AG09309 (cell line): ENCODE results near the gene CALCR.

Source experiments
- DNase-seq: peaks from one replicate; pipeline ENCODE4 v3.0.0-alpha.2; 2010; ENCODE audit warnings: low read depth
- H3K4me3 ChIP-seq: 2 replicates; pipeline ENCODE4 v1.5.1; 2011; ENCODE audit warnings: mild to moderate bottlenecking, low read depth, low read length, moderate library complexity; ENCODE audit not compliant: control insufficient read depth
- CTCF ChIP-seq: IDR thresholded peaks from 2 replicates; pipeline ENCODE4 v1.5.1; 2011; ENCODE audit warnings: mild to moderate bottlenecking, low read depth, low read length, inconsistent platforms; ENCODE audit not compliant: insufficient read depth, control insufficient read depth; ENCODE audit errors: missing control alignments

The CALCR gene

DNA sequence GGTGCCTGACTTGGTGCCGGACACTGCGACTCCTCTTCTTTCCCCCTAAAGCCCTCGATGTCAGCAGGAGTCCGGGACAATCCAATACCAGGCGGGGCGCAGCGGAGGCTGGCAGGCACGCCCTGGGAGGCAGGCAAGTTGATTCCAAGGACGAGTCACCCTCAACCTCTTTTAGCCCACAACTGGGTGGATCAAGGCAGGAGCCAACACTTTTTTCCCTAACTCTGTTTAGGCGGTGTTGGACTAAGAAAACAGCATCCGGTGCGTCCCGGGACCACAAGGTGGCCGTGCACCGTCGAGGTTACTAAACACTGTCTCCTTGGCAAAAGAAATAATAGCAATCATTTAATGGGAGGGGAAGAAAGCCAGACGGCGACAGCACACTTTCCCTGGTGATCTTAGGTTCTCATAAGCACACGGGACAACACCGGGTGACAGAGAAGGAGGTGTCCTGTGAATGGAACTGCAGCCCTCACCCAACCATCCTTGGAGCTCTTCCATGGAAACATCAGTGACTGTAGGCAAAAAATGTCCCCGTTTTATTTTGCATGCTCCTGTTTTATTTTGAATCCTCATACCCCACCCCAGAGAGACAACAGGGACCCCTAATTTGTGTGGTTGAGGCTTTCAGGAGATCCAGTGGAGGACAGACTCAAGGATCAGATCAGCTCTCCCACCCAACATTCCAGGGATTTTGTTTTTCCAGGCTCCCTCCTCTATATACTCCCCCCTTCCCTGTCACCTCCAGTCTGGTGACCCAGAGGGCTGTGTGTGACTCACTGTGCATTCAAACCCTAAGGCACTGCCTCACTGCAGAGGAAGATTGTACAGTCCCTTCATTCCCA lies 1.3 kb upstream of the CALCR start:
- TF ChIP-seq CTCF = no peak
- H3K4me3 ChIP-seq = no peak overlapping the region
- no peak for DNase-seq

DNA sequence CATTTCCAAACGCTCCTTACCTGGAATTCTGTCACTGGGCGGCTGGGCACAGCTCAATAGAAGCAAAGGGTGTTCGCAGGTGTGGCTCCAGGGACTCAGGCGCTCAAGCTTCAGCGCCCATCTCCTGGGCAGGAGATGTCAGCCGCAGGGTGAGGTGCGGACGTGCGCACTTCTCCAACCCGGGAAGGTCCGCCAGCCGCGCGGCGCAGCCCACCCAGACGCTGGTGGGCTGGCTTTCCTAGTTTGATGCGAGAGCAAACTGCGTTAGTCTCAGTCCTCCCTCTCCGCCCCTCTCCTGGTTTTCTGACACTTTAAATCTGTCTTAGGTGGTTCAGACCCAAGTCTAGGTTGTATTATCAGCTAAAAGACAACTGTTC lies 267 bp downstream of the CALCR start:
- DNase-seq = no peak
- no peak overlapping the region for H3K4me3 ChIP-seq
- no peak for TF ChIP-seq CTCF

GRCh38 chr7:93569189-93569588 lies 5.3 kb downstream of the CALCR start:
- DNase-seq = no peak
- TF ChIP-seq CTCF = no peak
- no peak overlapping the region for H3K4me3 ChIP-seq

DNA sequence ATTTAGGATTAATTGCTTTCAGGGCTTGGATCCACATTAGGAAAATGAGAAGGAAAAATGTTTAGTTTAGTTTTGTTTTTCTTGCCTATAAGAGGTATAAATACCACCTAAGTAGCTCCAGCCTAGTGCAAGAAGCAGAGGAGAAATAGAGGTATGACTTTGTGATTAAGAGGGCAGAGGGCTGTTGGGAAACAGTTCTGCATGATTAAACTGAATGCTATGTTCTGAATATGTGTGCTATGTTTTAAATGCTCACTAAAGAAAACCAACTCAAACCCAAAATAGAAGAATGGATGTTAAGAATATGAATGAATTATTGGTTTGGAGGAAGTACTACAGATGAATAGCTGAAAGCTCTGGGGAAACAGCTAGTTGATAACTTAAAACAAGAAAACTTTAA lies 7.6 kb downstream of the CALCR start:
- H3K4me3 ChIP-seq = no peak overlapping the region
- no peak for TF ChIP-seq CTCF
- no peak for DNase-seq

DNA sequence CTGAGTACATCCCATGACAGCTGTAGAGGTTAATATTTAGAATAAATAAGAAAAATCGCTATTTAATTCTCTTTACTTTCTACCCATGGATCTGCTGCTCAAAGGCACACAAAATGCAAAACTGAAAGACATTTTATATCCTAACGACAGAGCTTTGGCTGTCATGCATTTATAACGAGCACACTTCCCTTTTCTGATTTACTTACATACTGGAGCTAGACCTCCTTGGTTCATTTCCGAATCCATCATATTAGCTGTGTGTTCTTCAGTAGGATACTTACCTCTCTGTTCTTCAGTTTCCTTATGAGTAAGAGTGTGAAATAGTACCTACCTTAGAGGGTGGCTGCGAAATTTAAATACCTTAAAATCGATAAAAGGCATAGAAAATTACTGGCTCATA lies 10.9 kb downstream of the CALCR start:
- DNase-seq = no peak
- TF ChIP-seq CTCF = no peak
- no peak overlapping the region for H3K4me3 ChIP-seq

DNA sequence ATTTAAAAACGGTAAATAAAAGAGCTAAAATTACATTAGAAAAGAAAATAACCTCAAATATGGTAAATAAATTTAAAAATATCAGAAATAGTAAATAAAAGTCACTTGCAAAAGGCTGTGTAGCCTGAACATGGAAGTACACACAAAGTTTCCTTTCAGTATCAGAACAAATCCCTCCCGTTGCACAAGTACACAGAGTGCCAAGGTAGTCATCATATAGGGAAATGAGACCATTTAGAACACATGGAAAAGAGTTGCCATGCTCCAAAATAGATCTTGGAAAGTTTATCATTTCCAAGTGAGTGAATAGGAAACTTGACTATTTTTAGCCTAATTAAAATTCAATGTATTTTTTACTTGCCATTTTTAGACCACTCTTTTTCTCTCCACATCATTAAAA lies 11.6 kb downstream of the CALCR start:
- no peak for DNase-seq
- H3K4me3 ChIP-seq = no peak overlapping the region
- TF ChIP-seq CTCF = no peak

GRCh38 chr7:93562106-93562505 lies 12.4 kb downstream of the CALCR start:
- DNase-seq = no peak
- no peak overlapping the region for H3K4me3 ChIP-seq
- no peak for TF ChIP-seq CTCF
